SW 1271 (cell line): ENCODE results near the gene VEPH1.

Experiments
- DNase-seq, 2 experiments: peaks; one replicate each; lab custom pipeline; 2025; lab: John Stamatoyannopoulos, UW

The VEPH1 gene

DNA sequence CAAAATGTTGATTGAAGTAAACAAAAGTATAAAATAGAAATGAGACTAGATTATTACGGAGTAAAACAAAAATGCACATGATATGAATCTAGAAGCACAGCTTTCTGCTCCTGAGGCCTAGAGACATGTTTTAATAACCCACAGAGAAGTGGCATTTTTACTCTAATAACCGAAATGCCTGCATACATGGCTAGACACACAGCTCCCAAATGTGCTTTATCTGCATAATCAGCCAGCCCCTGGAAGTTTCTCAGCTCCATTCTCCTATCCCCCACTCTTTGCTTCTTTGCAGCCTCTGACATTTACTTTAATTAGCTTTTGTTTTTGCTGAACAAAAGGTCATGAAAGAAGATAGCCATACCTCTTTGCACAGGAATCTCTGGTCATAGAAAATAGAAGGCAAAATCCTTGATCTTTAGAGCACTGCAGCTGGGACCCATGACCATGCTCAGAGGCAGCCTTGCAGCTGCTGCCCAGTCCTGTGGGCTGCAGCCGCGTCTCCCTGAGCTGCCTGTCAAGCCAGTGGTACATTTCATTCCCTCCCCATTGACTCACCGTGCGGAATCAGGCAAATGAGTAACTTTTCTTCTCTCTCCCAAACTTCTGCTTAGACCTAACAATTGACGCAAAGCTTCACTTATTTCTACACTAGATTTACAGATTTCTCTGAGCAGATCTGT, at the start of gene VEPH1:
TSS of gene VEPH1 (minus strand) at position 501 of the 680 bp plus-strand sequence. CDS start 8,067 bp downstream, outside the sequence.
- no peak for DNase-seq

DNA sequence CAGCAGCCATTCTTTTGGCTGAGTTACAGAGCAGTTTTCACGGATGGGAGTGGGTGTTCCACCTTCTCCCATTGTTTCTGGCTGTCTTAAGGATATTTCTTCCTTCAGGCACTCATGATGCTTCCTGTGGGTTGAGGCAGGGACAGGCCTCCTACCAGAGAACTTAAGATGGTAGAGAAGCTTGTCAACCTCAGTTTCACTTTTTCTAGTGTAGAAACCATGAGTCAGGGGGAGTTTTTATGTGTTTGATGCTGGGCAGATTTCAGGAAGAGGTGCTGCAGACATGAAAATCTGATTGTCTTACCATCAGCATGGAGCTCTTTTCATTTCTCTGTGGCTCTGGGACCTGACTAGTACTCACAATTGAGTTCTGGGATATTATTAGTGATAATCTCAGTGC, 48.7 kb upstream of the VEPH1 start:
- DNase-seq = no peak

DNA sequence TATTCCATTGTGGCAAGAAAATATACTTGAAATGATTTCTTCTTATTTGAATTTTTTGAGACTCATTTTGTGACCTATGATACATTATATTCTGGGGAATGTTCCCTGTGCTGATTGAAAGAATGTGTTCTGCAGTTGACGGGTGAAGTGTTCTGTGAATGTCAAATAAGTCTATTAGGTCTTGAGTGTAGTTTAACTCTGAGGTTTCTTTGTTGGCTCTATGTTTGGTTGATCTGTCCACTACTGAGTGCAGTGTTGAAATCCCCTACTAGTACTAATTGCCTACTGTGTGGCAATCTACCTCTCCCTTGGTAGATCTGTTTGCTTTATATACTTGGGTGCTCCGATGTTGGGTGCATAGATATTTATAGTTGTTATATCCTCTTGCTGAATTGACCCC, 46.3 kb upstream of the VEPH1 start:
- DNase-seq = no peak

DNA sequence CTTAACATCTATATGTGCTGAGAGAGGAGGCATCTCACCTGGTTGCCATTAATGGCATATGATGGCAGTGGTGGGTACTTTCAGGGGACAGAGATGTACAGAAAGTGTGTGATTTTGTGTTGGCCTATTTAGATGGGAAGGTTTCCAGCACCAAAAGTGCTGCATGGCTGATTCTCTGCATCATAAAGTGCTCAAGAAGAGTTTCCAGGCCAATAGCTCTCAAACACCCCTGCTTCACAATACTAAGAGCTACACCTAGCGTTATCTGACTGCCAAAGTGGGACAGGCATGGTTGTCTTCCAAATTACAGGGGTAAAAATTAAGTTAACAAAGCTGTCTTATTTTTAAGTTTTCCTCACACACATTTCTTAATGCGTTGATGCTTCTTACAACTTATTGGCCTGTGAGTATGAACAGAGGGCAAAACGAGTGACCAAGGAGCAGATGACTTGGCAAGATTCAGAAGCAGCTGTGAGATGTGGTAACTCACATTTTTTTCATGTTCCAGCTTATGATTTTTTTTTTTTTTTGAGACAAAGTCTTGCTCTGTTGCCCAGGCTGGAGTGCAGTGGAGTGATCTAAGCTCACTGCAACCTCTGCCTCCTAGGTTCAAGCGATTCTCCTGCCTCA, 41.4 kb upstream of the VEPH1 start:
- no peak for DNase-seq

DNA sequence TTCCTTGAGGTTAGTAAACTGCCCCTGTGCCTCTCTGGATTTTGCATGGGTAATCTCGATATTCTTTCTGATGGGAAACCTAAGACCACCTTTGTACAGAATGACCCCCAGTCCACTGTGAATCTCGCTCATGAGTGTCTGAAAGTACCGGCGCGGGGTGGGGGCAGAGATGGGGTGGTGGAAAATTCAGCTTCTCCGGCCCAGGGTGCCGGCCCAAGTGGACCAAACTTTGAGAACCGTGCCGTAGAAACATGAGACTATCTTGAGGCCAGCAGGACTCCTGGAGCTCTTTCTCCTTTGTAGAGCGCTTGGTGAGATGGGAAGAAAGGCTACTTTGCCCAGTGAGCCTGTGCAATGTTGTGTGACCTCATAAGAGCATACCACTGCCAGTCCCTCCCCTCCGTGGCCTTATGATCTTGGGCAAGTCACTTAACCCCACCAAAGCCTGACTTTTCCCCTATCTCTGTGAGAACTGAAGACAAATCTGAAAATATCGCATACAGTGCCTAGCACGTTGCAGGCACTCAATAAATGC, 40.4 kb upstream of the VEPH1 start:
- DNase-seq = no peak

DNA sequence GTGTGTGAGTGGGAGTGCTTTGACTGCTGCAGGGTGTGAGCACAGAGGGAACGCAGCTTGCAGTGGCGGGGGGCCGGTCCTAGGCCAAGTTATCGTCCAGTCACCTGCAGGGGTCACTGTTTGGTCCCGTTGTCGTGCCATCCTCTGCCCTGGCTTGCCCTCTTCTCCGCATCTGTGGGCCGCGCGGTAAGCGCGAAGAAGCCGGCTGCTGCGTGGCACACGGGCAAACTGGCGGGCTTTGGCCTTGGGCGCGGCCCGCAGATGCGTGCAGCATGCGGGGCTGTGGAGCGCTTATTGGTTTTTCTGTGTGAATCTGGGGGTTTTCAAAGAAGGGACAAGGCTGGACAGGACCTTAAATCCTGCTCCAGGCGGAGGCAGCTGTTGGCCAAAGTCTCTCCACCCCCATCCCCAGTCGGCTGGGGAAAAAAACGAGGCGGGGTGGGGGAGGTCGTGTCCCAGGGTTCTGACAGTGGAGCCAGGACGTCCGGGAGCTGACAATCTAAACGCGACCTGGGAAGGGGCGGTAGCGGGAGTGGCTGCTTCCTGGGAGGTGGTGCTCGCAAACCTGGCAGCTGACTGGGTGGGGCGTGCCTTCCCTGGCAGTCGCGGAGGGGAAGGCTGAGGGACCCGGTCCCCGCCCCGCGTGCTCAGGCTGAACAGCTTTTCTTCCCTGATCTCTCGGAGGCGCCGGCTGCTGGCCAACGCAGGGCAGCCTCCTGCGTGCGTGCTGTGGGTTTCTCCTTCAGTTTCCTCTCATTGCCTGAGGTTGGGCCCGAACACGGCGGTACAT, 39.7 kb upstream of the VEPH1 start:
- DNase-seq = no peak

DNA sequence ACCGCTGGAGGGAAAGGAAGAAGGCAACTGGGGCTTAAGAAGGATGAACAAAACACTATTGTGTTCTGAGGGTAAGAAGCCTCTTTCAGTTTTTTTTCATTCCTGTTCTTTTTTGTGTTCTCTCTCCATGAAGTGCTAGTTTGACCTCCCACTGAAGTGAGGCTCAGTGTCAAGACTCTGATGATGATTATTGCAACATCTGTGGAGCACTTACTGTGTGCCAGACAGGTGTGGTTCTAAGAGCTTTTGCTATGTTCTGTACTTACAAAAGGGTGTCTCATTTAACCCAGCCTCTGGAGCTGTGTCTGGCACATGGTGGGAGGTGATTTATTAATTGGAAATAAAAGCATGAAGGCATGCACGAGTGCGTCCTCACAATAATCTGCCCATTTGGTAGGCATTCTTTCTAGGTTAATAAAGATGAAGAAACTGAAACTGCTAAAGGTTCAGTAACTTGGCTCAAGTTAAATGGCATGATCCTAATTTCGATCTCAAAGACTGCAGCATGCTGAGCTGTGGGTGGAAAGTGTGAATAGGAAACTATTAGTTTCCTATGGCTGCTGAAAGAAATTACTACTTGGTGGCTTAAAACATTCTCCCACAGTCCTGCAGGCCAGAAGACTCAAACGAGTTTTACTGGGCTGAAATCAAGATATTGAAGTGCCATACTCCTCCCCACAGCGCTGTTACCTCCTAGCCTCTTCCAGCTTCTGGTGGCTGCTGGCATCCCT, 38.5 kb upstream of the VEPH1 start:
- DNase-seq = no peak

DNA sequence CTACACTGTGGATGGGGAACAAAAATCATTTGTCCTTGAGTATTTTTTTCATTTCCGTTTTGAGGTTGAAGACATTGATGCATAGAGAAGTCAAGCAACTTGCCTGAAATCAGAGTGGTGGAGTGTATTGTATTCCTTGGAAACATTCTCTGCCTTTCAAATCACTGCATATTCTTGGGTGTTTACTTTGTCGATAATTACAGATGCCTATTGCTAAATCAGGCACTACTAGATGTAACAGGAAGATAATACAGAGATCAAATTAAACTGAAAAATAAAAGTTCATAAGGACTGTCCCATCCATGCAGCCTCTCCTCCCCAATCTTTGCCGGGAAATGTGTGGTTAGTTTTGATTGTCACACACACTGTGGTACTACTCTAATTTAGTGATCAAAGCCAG, 37.4 kb upstream of the VEPH1 start:
- DNase-seq = no peak

DNA sequence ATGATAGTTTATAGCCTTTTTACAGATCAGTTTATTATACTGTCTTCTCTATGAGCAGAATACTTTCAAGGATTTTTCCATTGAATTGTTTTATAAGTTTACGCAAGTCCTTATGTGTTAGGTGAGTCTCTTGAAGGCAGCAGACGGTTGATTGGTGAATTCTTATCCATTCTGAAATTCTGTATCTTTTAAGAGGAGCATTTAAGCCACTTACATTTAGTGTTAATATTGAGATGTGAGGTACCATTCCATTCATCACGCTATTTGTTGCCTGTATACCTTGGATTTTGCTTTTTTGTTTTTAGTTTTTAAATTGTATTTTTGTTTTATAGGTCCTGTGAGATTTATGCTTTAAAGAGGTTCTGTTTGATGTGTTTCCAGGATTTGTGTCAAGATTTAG, 32.5 kb upstream of the VEPH1 start:
- DNase-seq = no peak

DNA sequence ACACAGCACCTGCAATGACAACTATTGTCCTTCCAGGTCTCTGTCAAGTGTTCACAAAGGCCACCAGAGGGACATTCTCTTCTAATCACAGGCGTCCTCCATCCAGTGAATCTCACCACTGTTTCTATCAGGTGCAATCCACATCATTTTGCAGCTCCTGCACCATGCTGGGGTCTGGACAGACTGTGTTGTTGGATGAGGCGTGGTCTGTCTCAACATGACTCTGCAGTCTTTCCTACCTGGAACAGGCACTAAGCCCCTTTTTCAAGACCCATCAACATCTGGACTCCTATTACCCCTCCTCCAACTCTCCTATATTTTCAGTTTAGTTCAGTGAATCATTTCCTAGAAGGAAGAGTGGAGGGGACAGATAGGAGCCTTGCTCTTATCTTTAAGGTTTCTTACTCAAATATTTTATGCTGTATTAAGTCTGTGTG, 31.5 kb upstream of the VEPH1 start:
- DNase-seq = no peak

DNA sequence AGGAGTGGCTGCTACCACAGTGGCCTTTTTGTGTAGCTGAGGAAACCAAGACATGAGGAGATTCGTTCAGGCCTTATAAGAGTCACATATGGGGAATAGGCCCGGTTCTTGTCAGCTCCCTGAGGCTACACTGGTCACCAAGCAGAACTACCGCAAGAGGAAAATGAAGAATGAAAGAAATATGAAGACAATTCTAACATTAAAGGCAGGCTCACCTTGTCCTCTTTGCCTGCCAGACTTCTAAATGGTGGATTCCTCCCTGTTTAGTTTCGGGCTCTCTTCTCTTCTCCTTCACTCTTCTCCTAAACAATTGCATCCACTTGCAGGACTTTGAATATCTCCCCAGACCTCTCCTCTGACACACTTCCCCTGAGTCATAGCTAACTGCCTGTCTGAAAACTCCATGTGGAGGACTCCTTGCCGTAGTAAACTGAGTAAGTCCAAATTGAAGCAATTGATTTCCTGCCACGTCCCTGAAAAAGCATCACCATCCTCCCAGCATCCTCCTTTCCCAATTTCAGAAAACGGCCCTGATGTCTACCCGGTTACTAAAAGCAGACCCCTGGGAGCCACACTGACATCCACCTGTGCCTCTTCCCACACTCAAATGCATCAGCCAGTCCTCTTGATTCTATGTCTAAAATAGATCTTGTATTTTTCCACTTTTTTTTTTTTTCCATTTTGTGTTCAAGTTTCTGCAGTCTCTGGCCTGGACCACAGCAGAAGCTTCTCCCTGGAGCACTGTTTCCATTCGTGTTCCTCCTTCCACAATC, 30.3 kb upstream of the VEPH1 start:
- DNase-seq = peak; percentile 10 to 54

DNA sequence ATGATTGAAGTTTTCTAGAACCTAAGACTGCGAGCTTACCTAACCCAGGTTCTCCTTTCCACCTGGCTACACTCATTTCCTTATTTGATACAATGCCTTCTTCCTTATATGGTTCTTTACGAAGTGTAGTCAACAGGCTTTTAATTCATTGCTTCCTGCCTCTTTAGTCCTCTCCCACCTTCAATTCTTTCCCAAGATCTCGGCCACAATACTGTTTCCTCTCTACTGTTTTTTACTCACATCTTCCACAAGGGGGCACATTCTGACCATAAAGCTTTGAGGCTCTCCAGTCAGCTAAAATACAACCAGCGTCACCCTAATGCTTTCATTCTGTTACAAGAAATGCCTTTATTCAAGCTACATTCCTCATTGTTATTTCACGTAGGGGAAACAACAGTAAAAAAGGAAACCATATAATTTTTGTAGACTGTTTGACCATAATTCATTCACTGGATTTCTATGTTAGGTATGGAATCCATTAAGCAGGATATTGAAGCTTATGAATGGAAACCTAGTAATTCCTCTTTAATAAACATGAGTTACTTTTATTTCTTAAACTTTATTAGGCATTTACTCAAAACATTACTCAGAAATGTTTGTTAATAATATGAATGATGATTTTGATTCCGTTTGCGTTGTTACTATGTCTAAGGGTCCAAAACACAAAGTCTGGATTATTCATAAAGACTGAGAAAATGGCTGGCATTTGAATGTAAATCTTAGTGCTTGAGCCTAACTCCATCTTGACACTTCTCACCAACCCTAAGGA, 29.5 kb upstream of the VEPH1 start:
- peak; percentile 57 to 81 for DNase-seq

DNA sequence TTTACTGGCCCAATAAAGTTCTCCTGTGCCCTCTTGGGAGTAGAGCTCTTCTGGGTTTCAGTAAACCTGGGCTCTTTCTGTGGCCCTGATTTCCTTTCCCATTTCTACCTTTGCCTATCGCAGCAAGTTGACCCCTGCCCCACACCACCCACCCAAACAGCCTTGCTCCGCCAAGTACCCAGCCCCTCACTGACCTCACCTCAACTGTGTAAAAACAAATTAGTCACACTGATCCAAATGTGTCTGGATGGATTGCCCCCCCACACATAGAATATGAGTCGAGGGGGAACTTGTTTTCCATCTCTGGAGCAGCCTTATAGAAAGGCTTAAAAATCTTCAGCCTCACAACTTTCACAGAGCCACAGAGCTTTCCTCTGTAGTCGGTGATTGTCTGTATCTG, 28.6 kb upstream of the VEPH1 start:
- no peak for DNase-seq

DNA sequence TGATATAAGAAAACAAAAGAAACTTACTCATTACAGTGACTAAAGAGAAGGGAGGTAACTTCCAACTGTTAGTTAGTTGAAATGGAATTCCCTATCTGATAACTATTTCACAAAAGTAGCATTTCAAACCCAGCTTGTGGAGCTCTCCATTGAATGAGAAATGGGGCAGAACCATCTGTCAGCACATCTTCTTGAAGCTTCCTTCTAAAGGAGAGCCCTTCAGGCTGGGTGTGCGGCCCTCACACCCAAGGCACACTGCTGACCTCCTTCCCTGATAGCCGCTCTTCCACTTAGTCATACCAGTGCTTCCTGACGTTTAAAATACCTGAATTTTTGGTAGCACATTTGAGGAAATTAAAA, 28.1 kb upstream of the VEPH1 start:
- no peak for DNase-seq

DNA sequence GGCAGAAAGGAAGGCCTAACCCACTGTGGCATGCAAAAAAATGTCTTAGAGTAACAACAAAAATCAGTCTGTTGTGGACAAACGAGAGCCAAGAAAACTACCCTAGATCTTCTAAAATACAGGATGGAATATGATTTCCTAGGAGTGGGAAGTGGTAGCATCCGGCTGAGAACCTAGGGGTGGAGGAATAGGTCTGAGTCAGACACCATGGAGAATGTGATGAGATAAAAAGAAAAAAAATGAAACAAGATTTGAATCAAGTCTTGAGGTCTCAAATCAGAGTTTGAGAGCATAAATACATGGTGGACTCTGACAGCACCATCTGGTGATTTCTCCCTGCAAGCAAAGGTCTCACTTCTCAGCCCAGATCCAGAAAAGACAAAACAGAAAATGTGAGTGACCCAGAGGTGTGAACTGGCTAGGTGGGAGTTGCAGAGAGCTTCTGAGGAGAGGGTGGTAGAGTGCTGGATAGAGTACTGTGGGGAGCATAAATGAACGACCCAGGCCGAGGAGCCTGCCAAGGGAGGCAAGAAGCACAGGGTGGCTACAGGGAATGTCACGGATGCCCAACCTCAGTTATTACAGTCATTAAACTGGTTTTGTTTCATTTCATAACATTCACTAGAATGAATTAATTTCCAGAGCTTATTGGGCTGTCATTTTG, 27.6 kb upstream of the VEPH1 start:
- no peak for DNase-seq

DNA sequence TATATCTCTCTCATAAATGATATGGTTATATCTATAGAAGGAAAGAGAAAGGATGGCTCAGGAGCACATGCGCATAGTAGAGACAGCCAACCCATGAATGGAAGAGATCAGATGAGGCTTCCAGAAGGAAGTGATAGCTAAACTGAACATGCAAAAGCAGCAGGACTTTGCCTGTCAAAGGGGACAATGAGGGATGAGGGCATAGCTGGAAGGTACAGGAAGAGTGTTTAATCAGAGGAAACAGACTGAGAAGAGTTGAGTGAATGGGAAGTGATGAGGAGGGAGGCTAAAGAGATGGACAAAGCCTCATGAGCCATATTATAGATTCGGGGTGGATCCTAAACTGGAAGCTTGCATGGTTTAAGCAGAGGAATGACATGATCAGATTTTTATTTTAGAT, 26.5 kb upstream of the VEPH1 start:
- DNase-seq = no peak

DNA sequence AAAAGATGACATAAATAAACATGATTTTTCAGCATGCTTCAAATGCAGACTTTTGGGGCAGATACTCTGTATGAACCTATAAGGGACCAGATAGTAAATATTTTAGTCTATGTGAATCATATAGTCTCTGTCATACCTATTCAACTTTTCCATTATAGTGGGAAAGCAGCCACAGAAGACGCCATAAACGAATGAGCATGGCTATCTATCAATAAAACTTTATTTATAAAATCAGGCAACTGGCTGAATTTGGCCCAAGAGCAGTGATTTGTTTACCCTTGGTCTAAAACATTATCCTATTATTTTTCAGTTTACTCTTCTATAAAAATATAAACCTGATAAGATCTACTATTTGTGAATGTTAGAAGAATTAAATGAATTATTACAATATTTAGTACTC, 25.9 kb upstream of the VEPH1 start:
- no peak for DNase-seq

DNA sequence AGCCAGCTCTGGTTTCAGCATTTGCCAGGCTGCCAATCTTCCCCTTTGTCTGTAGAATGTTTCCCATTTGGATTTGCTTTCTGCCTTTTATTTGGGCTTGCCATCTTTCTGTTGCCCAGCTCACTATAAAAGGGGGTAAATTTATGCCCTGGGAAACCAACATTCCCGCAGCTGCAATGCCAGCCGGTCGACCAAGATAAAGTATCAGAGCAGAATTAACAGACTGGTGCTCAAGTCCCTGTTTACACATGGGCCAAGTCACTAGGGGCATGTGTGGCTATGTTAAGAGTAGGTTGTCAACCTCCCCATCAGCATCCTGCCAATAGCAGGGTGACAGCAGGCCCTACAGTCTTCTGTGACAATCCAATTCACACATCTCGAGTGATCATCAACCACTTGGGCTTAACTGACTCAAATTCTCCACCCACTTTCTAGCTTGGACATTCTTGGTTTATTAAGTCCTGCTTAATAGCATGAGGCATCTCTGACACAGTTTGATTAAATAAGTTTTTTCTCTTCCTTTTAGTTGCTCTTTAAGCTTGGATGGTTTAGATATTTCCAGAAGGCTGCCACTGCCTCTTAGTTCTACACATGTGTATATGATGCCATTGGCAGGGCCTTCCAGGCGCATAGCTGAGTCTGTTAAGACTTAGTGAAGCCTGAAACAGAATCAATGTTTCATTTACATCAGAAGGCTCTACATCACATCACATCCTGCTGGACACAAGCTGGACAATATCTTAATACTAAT, 24.1 kb upstream of the VEPH1 start:
- DNase-seq = no peak

DNA sequence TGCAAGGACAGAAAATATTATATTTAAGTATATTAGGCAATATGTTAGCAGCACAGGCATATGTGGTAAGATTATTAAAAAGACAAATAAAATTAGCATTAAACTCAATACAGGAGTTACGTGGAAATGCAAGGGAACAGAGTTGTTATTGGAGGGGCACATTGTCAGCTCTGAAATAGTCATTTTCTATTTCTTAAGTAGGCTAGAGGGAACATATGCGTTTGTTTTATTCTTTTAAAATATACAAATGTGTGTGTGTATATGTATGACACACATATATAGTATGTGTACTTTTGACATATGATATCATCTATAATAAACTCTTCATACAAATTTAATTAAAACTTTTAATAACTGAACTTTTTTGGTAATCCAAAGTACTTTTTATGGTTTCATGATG, 22.8 kb upstream of the VEPH1 start:
- DNase-seq = no peak
